HG02981 (cell line): ENCODE measurements around the gene RET.

Experiments used
- ATAC-seq: cut with Tn5 transposase; IDR thresholded peaks from one replicate; pipeline ENCODE4 v1.9.1; 2021; ENCODE audit warnings: mild to moderate bottlenecking, moderate library complexity; ENCODE audit not compliant: unreplicated experiment

The RET gene

GRCh38 chr10:43061760-43062159, 15.1 kb upstream of the RET start:
- ATAC-seq, result no peak

DNA sequence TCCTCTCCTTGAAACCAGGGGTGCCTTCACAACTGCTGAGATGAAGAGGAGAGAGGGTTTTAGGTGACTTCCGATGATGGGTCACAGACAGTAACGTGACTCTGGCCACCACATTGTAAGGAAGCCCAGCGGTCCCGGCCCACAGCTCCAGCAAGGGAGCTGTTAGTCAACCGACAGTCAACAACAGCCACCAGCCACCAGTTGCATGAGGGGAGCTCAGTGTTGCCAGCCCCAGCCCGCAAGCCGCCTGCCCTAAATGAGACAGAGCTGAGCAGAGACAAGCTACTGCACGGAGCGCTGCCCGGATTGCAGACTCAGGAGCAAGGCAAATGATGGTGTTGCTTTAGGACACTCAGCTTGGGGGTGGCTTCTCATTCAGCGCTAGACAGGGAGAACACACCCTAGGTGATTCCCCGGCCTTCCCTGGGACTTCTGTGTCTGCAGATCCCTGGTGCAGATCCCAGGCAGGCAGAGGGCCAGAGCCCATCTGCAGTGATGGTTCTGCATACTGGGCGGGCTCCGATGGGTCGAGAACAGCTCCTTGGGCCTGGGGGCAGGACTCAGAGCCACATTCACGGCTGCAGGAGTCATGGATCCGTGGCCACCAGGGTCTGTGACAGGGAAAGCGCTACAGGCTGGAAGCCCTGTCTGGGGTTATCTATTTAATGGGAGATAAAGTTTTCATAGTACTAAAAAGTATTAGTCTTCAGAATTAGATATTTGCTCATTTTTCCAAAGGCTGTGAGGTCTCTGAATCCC, 14.3 kb upstream of the RET start:
- ATAC-seq, result no peak

GRCh38 chr10:43064331-43065075, 12.4 kb upstream of the RET start:
- ATAC-seq, result no peak

- no peak for ATAC-seq
Measured at GRCh38 chr10:43065234-43065633, 11.6 kb upstream of the RET start.

GRCh38 chr10:43065761-43066160, 11.1 kb upstream of the RET start:
- ATAC-seq, result no peak

GRCh38 chr10:43066481-43066880, 10.4 kb upstream of the RET start:
- no peak for ATAC-seq

- ATAC-seq, result no peak
Measured at GRCh38 chr10:43067391-43068135, 9.3 kb upstream of the RET start.

GRCh38 chr10:43068136-43068395, 8.8 kb upstream of the RET start:
- ATAC-seq, result no peak

- ATAC-seq, result no peak
Measured at GRCh38 chr10:43068471-43069210, 8.2 kb upstream of the RET start.

DNA sequence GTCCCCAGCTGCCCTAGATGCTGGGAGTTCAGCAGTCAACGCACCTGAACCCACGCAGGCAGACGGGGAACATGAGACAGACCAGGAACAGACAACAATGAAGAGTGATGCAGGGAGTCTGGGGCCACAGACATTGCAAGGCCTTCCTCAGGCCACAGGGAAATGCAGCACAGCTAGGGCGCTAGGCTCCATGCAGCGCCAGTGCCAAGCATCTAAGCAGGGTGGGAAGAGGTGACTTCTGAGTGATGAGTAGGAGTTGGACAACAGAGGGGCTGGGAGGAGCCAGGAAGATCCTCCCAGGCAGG, 7.7 kb upstream of the RET start:
- ATAC-seq, result no peak

DNA sequence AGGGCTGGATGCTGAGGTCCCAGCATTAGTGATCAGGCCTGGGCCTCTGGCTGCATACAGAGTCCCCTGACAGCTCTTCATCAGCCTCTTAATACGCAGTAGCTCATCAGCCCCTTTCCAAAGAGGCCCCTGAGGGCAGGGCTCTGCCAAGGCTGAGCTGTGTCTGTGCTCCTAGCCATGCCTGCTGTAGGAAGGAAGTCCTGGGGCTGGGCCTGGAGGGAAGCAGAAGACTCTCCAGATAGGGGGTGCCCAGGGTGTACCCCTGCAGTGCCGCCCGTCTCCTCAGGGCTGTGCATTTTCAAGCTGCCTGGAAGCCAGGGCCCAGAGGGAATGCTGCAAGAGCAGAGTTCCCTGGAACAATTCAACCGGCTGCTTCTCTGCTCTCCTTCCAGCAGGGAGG, 7.3 kb upstream of the RET start:
- no peak for ATAC-seq

- no peak for ATAC-seq
Measured at GRCh38 chr10:43070121-43071085, 6.5 kb upstream of the RET start.

DNA sequence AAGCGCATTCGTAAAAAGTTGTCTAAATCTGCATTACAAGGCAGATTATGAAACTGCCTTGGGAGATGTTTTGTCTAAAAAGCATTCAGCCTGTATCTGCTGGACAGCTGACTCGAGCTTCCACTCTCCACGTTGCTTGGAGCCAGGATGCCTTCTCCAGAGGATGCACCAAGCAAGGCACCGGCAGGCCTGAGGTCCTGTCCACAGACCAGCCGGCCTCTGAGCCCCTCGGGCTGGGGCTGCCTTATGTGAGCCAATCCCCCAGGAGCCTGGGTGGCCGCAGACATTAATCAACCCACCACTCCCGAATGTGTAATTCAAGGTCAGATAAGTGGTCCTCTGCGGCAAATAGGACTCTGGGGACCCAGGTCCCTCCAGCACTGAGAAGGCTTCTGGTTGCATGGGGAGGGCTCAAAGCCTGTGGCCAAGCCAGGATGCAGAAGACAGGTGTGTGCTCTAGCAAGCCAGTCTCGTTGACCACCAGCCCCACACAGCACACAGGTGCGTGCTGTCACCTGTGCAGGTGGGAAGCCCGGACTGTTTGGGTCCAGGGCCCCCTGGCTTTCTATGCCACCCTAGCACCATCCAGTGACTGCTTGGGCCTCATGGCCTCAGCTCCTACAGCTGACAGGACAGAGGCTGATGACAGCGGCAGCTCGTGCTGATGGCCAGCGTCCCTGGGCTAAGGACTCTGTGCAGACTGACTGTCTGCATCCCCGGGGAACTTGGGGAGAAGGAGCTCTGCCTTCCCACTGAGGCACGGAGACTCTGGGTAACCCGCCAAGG, 4.8 kb upstream of the RET start:
- no peak for ATAC-seq

DNA sequence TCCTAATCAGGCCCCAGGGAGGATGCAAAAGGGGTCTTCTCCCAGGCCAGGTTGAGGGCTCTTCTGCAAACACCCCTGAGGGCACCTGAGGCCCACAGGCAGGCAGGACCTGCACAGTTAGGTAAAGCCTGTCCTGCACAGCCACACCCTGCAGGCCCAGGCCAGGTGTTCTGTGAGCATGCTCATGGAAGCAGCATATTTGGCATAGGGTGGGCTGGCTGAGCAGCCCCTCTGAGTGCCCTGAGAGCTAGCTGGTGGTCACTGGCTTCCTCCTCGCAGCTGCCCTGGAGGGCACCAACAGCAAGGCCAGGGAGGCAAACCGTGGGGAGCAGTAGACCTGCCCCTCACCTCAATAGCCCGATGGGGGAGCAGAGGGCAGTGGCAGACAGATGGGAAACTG, 3.7 kb upstream of the RET start:
- ATAC-seq, result no peak

DNA sequence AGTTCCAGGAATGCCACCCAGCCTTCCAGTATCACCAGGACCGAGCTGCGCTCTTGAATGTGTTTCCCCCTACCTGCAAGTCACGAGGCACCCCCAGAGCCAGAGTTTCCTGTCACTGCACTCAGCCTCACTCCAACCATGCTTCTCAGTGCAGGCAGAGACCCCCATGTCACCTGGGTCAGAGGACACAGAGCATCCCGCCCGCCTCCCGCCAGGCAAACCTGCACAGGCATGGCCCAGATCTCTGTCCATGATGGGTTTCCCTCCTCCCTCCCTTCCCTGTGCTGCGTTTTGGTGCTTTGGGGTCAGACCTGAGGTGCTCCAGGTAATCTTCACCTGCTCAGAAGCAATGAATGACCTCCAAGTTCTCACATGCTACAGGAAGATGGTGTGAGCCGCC, 3.1 kb upstream of the RET start:
- ATAC-seq, result no peak

DNA sequence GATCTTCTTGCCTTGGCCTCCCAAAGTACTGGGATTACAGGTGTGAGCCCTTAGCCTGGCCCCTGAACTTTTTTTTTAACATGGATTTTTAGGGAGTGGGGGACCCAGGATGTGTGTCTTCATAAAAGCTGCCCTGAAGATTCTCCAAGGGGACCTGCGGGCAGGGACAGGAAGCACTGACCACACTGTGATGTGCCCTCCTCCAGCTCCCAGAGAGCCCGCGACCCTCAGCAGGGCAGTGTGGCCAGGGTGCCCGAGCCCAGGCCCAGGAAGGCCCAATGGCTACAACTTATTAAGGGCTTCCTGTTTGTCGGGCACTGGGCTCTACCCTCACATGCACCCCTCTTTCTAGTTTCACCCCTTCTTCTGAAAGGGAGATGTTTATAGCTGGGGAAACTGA, 2.5 kb upstream of the RET start:
- no peak for ATAC-seq

DNA sequence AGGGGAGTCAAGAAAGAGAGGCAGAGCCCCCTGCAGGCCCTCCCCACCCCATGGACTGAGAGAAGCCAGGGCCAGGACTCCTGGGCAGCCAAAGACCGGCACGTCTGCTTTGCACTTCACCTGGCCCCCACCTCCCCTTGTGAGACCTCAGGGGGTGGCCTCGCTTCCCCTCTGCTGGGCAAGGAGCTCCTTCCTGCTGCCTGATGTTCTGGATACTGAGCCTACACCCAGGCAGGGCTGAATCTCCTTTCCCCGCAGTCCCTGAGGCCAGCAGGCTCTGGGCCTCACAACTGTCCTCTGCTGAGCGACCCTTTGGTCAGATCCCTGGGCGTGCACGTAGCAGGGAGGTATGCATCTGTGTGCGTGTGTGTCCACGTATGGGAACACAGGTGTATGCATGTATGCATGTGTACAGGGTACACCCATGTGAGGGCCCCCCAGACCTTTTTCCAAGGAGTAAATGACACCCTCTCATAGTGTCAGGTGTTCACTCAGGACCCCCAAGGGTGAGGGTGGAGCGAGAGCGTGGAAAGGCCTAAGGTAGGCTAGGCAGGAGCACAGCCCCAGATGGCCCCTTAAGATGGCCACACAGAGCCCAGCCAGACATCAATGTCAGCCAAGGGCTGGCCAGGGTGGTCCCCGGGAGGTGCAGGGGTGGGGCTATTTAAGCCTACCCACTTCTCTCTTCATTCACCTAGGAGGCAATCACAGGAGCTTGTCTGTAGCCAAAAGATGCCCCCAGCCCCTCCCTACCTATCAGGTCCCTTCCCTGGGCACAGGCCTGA, 1.9 kb upstream of the RET start:
- ATAC-seq, result no peak

DNA sequence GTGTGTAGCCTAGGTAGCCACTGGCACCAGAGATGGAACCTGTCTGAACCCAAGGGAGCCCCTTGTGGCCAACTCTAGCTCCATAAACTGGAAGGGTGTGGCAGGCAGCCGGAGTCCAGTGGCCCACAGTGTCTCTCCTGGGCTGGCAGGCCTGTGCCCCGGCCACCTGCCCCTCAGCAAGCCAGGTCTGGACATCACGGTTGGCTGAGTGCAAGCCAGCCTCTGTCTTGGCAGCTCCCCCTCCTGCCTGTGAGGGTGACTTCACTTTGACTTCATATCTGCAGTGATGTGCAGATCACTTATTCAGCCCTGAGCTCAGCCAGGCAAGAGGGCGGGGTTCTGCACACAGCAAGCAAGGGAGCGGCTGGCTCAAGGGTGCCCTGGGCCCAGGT, 1.3 kb upstream of the RET start:
- ATAC-seq, result no peak

GRCh38 chr10:43076311-43076875, 476 bp upstream of the RET start:
- no peak for ATAC-seq
